ENCODE data around the gene TRA2B.
A peak's percentile ranks its signal among the peaks of the same experiment; 100 is the strongest.

The TRA2B gene

GRCh38 chr3:185937689-185938374, at the start of gene TRA2B:
Gene TRA2B (minus strand): TSS chr3:185938014. CDS start chr3:185937860, 154 bp downstream.
- Histone ChIP-seq H3K4me3 (peak within 1 kb of the TSS; percentile 66 to 99 (median 76)), H3K27ac (peak within 1 kb of the TSS; percentile 88 to 100 (median 98))

- Histone ChIP-seq H3K27ac (no peak overlapping the region), H3K4me3 (no peak overlapping the region)
Observed at GRCh38 chr3:185986198-185986777, 48.5 kb upstream of the TRA2B start.

DNA sequence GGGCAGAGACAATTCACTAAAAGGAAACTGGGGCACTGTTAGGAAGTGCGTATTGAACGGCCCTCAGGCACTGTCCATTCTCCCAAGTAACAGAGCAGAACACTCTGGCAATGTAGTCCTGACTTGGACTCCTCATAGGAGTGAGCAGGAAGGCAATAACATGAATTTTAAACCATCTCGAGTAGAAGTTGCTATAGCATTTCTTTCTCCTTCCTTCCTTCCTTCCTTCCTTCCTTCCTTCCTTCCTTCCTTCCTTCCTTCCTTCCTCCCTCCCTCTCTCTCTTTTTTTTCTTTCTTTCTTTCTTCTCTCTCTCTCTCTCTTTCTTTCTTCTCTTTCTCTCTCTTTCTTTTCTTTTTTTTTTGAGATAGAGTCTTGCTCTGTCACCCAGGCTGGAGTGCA, 46.4 kb upstream of the TRA2B start:
- no peak overlapping the region for H3K4me3 ChIP-seq
- no peak overlapping the region for H3K27ac ChIP-seq

GRCh38 chr3:185983495-185984141, 45.8 kb upstream of the TRA2B start:
- no peak overlapping the region for H3K27ac ChIP-seq
- H3K4me3 ChIP-seq, result no peak overlapping the region

- Histone ChIP-seq H3K4me3 (no peak overlapping the region), H3K27ac (no peak overlapping the region)
Observed at GRCh38 chr3:185982632-185983031, 44.8 kb upstream of the TRA2B start.

- Histone ChIP-seq H3K27ac (no peak overlapping the region), H3K4me3 (no peak overlapping the region)
Observed at GRCh38 chr3:185981621-185982020, 43.8 kb upstream of the TRA2B start.

GRCh38 chr3:185979721-185980121, 41.9 kb upstream of the TRA2B start:
- Histone ChIP-seq H3K4me3 (no peak overlapping the region), H3K27ac (no peak overlapping the region)

DNA sequence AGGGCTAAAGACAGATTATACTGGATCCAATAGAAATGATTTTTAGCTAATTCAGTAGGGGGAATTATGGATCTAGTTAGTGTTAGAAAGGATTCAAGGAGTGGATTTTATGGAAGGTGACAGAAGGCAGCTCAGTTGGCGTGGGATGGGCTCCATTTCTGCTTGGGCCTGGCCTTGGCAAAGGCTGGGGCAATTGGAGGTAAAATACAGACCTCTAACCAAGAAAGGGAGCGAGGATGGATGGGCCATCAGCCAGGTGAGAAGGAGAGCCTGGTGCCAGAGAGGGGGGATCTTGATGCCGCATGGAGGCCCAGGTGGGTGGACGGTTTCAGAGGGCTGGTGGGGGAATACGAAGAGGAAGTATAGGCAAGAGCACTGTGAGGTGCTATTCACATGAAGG, 40.7 kb upstream of the TRA2B start:
- Histone ChIP-seq H3K4me3 (no peak overlapping the region), H3K27ac (no peak overlapping the region)

GRCh38 chr3:185977679-185978040, 39.8 kb upstream of the TRA2B start:
- no peak overlapping the region for H3K4me3 ChIP-seq
- H3K27ac ChIP-seq, result no peak overlapping the region

- Histone ChIP-seq H3K27ac (no peak overlapping the region), H3K4me3 (no peak overlapping the region)
Observed at GRCh38 chr3:185976977-185977678, 39.3 kb upstream of the TRA2B start.

- no peak overlapping the region for H3K4me3 ChIP-seq
- no peak overlapping the region for H3K27ac ChIP-seq
Observed at GRCh38 chr3:185976100-185976499, 38.3 kb upstream of the TRA2B start.

GRCh38 chr3:185971579-185971978, 33.8 kb upstream of the TRA2B start:
- H3K4me3 ChIP-seq, result no peak overlapping the region
- H3K27ac ChIP-seq, result no peak overlapping the region

DNA sequence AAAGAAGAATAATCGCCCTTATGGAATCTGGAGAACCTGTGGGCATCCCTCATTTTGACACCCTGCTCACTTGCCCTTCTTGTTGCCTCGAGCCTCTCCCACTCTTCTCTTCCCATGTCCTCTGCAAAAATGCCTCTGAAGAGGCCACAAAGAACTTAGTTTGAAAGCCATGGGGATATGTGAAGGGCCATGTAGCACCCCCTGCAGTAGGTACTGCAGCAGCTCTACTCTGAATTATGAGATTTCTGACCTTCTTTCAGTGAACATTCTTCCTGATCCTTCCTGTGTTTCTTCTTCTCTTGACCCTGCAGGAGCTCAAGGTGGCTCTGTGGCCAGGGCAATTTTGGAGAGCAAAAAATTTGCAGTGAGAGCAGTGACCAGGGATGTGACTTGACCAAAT, 30.4 kb upstream of the TRA2B start:
- no peak overlapping the region for H3K27ac ChIP-seq
- no peak overlapping the region for H3K4me3 ChIP-seq

- Histone ChIP-seq H3K4me3 (no peak overlapping the region), H3K27ac (no peak overlapping the region)
Observed at GRCh38 chr3:185966655-185967054, 28.8 kb upstream of the TRA2B start.

DNA sequence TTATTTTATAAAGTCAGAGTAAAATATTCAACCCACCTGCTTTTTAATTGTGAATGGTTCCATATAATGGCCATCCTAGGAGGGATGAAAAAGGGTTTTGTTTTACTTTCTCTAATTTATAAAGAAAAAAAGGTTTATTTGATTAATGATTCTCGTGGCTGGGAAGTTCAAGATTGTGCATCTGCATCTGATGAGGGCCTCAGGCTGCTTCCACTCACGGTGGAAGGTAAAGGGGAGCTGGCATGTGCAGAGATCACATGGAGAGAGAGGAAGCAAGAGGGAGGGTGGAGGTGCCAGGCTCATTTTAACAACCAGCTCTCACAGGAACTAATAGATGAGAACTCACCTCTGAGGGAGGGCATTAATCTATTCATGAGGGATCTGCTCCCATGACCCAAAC, 27.7 kb upstream of the TRA2B start:
- H3K27ac ChIP-seq, result no peak overlapping the region

GRCh38 chr3:185961675-185962232, 23.9 kb upstream of the TRA2B start:
- H3K27ac ChIP-seq, result no peak overlapping the region
- no peak overlapping the region for H3K4me3 ChIP-seq

More for the DNA sequence above, 27.7 kb upstream of the TRA2B start:
- H3K4me3 ChIP-seq, result no peak overlapping the region

GRCh38 chr3:185960522-185961288, 22.9 kb upstream of the TRA2B start:
- Histone ChIP-seq H3K27ac (peak overlapping the region in 17 of 21 experiments; percentile 3 to 75 (median 67)), H3K4me3 (no peak overlapping the region)

DNA sequence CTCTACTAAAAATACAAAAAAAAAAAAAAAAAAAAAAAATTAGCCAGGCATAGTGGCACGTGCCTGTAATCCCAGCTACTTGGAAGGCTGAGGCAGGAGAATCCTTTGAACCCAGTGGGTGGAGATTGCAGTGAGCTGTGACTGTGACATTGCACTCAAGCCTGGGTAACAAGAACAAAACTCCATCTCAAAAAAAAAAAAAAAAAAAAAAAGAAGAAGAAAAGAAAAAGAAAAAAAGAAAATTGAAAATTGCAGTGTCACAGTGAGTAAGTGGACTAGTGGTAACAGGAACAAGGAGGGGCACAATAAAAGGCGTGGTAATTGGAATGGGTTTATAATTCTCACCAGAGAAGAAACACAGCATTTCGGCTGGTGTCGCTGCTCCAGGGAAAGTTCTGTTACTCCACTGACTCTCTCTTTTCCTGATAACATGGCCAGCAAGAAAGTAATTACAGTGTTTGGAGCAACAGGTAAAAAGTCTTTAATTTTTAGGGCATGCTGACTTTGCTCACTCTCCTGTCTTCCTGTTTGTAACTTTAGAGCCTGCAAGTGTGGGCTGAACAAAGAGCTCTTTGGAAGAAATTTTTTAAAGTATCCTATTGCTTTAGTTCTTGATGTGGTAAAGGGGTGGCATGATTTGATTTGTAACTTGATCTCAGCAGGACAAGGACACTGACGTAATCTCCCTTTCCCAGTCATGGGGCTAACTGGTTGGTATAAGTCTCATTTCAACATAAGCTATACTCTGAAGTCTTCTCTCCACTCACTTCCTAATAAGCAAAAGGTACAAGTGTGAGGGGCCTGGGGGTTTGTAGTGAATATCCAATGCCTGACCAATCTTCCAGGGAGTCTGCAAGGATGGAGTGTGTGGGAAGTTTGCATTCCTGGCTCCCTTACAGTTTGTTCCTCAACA, 22.1 kb upstream of the TRA2B start:
- Histone ChIP-seq H3K27ac (peak overlapping the region in 18 of 21 experiments; percentile 18 to 75 (median 68)), H3K4me3 (peak overlapping the region in 1 of 7 experiments; percentile 4)

Measured in skin epidermis (tissue), 12 donors.